Measurements from ENCODE around the gene SLC25A51. TPM values are rescaled to one million over a fixed set of nuclear protein-coding genes. Genes with fewer than 3 reads are reported as not detected.

Gene SLC25A51
- total RNA-seq, 1 donor from 2014 or later = 23.8 TPM

- no peak overlapping the region for H3K27ac ChIP-seq
- no peak for TF ChIP-seq CTCF (IDR thresholded peaks at IDR 0.05)
- DNase-seq = peak; percentile 47
- H3K9me3 ChIP-seq = no peaks in the 10 kb centered on the region
- H3K4me3 ChIP-seq = no peak overlapping the region
- intact Hi-C loops (cut with DNase I) = no loop called here
- H3K4me1 ChIP-seq = peaks cover 56% of the 10 kb centered on the region
- H3K36me3 ChIP-seq = peaks cover 45% of the 10 kb centered on the region
- ATAC-seq = peak in 1 of 2 donors; percentile 58
- H3K27me3 ChIP-seq (ENCODE audit: low read depth) = no peaks in the 10 kb centered on the region
Measured at GRCh38 chr9:37949576-37949975, 45.6 kb upstream of the SLC25A51 start.

- ATAC-seq (no peak), DNase-seq (peak; percentile 41)
- Histone ChIP-seq H3K27me3 (ENCODE audit: low read depth) (no peaks in the 10 kb centered on the region), H3K36me3 (peaks cover 36% of the 10 kb centered on the region), H3K4me3 (no peak overlapping the region), H3K27ac (no peak overlapping the region), H3K9me3 (no peaks in the 10 kb centered on the region), H3K4me1 (peaks cover 57% of the 10 kb centered on the region)
- intact Hi-C loops (cut with DNase I) = no loop called here
- TF ChIP-seq CTCF (IDR thresholded peaks at IDR 0.05) = no peak
Measured at GRCh38 chr9:37948417-37948980, 44.6 kb upstream of the SLC25A51 start.

- intact Hi-C loops (cut with DNase I) = no loop called here
- Histone ChIP-seq H3K27me3 (ENCODE audit: low read depth) (no peaks in the 10 kb centered on the region), H3K9me3 (no peaks in the 10 kb centered on the region), H3K4me3 (no peak overlapping the region), H3K4me1 (peaks cover 59% of the 10 kb centered on the region), H3K36me3 (peaks cover 32% of the 10 kb centered on the region), H3K27ac (no peak overlapping the region)
- no peak for TF ChIP-seq CTCF (IDR thresholded peaks at IDR 0.05)
- ATAC-seq = peak; percentile 42 to 72
- DNase-seq = peak; percentile 81
Measured at GRCh38 chr9:37947977-37948376, 44.0 kb upstream of the SLC25A51 start.

GRCh38 chr9:37947471-37947870 lies 43.5 kb upstream of the SLC25A51 start:
- Histone ChIP-seq H3K4me3 (no peak overlapping the region), H3K36me3 (peaks cover 30% of the 10 kb centered on the region), H3K27me3 (ENCODE audit: low read depth) (no peaks in the 10 kb centered on the region), H3K4me1 (peaks cover 64% of the 10 kb centered on the region), H3K9me3 (no peaks in the 10 kb centered on the region), H3K27ac (no peak overlapping the region)
- no peak for DNase-seq
- ATAC-seq = no peak
- intact Hi-C loops (cut with DNase I) = no loop called here
- TF ChIP-seq CTCF (IDR thresholded peaks at IDR 0.05) = no peak

- H3K4me1 ChIP-seq = peaks cover 67% of the 10 kb centered on the region
- intact Hi-C loops (cut with DNase I) = no loop called here
- ATAC-seq (no peak), DNase-seq (no peak)
- H3K27me3 ChIP-seq (ENCODE audit: low read depth) = no peaks in the 10 kb centered on the region
- no peak overlapping the region for H3K4me3 ChIP-seq
- TF ChIP-seq CTCF (IDR thresholded peaks at IDR 0.05) = no peak
- H3K27ac ChIP-seq = no peak overlapping the region
- H3K9me3 ChIP-seq = no peaks in the 10 kb centered on the region
- peaks cover 30% of the 10 kb centered on the region for H3K36me3 ChIP-seq
Measured at GRCh38 chr9:37946971-37947370, 43.0 kb upstream of the SLC25A51 start.
